ENCODE measurements around the gene TMEM151B.

The TMEM151B gene

DNA sequence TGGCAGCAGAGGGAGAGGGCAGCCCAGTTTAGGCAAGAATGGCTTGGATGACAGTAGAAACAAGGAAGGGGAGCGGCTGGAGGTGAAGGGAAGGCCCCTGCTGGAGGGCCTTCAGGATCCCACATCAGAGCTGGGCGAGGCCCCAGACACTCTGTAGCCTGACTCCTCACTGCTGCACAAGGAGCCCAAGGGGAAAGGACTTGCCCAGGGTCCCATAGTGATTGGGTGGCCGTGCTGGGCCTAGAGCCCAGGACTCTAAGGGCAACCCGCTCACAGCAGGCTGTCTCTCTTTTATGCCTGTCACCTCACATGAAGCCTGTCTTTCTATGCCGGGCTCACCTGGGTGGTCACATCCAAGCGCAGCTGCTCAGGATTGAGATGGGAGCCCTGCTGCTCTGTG lies 33.6 kb downstream of the TMEM151B start:
- Histone ChIP-seq H3K4me3 (ENCODE audit: low read depth, low read length) (no peak overlapping the region), H3K36me3 (peaks cover 96% of the 10 kb centered on the region), H3K27ac (0 out of 2 replicates have a peak overlapping the region, but pooled peaks have one; percentile 88), H3K9me3 (ENCODE audit: severe bottlenecking) (no peaks in the 10 kb centered on the region), H3K27me3 (ENCODE audit: insufficient read depth, low read depth, severe bottlenecking) (no peaks in the 10 kb centered on the region)
- TF ChIP-seq, protein P1, sequence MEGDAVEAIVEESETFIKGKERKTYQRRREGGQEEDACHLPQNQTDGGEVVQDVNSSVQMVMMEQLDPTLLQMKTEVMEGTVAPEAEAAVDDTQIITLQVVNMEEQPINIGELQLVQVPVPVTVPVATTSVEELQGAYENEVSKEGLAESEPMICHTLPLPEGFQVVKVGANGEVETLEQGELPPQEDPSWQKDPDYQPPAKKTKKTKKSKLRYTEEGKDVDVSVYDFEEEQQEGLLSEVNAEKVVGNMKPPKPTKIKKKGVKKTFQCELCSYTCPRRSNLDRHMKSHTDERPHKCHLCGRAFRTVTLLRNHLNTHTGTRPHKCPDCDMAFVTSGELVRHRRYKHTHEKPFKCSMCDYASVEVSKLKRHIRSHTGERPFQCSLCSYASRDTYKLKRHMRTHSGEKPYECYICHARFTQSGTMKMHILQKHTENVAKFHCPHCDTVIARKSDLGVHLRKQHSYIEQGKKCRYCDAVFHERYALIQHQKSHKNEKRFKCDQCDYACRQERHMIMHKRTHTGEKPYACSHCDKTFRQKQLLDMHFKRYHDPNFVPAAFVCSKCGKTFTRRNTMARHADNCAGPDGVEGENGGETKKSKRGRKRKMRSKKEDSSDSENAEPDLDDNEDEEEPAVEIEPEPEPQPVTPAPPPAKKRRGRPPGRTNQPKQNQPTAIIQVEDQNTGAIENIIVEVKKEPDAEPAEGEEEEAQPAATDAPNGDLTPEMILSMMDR (IDR thresholded peaks at IDR 0.05; ENCODE audit: low read depth, low read length): no peak
- no peak for DNase-seq

DNA sequence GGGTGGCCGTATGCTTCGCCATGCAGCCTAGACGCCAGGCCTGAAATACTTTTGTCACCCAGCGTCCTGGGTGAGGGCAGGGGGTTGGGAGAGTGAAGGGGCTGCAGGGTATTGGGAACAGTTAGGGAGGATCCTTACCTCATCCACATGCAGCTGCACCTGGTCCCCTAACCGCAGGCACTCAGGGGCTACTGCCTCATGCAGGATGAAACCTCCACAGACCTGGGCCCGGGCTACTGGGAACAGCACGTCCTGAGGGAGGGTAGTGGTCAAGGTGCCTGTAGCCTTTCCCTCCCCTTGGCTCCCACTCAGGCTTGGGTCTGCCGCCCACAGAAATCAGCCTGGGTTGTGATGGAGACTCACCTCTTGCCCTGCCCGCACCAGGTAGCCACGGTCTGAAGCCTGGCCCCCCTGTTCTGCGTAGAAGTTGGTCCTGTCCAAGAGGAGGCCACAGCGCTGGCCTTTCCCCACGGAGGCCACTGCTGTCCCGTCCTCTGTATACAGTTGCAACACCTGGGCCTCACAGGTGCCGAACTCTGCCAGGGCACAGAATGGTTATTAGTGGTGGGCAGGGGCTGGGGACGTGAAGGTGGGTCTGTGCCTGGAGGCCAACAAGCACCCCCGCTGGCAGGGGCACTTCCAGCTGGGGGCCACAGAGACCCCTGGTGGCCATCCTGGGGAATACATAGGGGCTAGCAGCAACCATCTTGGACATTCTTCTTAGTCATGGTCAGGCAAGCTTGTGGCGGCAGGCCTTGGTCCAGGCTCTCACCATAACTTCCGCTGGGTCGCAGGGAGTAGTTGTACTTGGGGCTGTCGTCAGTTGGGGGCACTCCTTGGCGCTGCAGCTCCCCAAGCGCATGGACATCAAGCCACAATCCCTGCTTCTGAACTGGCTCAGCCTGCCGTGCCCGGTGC lies 34.3 kb downstream of the TMEM151B start:
- DNase-seq: peak; percentile 78
- Histone ChIP-seq H3K4me3 (ENCODE audit: low read depth, low read length) (no peak overlapping the region), H3K27me3 (ENCODE audit: insufficient read depth, low read depth, severe bottlenecking) (no peaks in the 10 kb centered on the region), H3K27ac (peak overlapping the region; percentile 88), H3K9me3 (ENCODE audit: severe bottlenecking) (no peaks in the 10 kb centered on the region), H3K36me3 (peaks cover 96% of the 10 kb centered on the region)
- TF ChIP-seq, protein P1 (IDR thresholded peaks at IDR 0.05; ENCODE audit: low read depth, low read length): peak; percentile 98

DNA sequence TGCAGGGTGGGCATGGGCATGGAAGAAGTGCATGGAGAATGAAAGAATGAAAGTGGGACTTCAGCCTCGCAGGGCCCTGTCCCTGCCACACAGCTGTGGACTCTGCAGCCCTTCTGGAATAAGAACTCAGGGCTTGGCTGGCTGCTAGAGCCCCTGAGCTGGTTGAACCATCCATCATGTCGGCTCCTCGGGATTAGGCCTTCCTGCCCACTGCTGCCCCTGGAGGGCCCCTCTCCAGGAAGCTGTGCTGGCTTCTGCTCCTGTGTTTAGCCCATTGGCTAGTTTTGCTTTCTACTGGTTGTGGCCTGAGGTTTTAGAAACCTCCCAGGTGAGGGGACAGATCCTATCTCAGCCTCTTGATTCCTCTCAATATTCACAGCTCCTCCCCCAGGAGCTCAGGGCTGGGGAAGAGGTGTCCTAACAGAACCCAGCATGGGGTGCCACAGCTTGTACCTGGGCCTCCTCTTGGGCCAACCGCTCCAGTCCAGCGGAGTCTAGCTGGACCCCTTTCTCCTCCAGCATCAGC lies 35.0 kb downstream of the TMEM151B start:
- H3K36me3 ChIP-seq: peaks cover 99% of the 10 kb centered on the region
- TF ChIP-seq, protein P1 (IDR thresholded peaks at IDR 0.05; ENCODE audit: low read depth, low read length): peak; percentile 56

DNA sequence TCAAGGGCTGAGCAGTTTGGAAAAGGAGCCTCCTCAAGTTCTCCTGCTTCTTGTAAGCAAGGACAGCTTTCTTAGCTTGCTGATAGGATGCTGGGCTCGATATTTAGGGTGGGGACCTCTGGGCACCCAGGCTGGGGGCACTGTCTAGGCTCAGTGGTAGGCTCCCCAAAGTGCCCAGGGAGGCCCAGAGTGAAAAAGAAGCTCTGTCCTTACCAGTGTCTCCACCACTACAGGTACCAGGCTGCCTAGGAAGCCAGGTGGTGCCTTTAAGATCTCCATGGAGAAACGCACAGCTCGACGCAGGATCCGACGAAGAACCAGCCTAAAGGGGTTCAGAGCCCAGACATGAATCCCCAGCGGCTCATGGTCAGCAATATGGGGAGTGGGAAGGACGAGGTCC lies 36.5 kb downstream of the TMEM151B start:
- H3K9me3 ChIP-seq (ENCODE audit: severe bottlenecking): no peaks in the 10 kb centered on the region
- TF ChIP-seq, protein P1 (IDR thresholded peaks at IDR 0.05; ENCODE audit: low read depth, low read length): no peak
- peaks cover 100% of the 10 kb centered on the region for H3K36me3 ChIP-seq

More for the DNA sequence above, 35.0 kb downstream of the TMEM151B start:
- Histone ChIP-seq H3K27ac (peak overlapping the region; percentile 88), H3K27me3 (ENCODE audit: insufficient read depth, low read depth, severe bottlenecking) (no peaks in the 10 kb centered on the region), H3K4me3 (ENCODE audit: low read depth, low read length) (no peak overlapping the region), H3K9me3 (ENCODE audit: severe bottlenecking) (no peaks in the 10 kb centered on the region)
- peak; percentile 88 for DNase-seq

DNA sequence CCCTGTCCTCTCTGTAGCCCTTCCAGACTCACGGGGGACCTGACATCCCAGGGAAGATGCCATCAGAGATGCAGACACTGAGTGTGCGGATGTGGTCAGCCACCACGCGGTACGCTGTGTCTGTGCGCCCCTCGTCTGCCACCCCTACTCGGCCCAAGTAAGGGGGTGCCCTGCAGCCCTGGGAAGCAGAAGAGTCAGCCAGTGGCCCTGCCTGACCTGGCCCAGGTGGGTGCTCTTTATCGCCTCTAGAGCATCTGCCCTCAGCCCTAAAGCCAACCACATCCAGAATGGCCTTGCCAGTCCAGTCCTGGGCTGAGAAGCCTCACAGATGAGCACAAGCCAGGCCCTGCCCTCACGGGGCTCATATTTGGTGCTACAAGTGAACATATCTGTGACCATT lies 37.0 kb downstream of the TMEM151B start:
- Histone ChIP-seq H3K9me3 (ENCODE audit: severe bottlenecking) (no peaks in the 10 kb centered on the region), H3K4me3 (ENCODE audit: low read depth, low read length) (no peak overlapping the region), H3K27ac (peak overlapping the region; percentile 88), H3K27me3 (ENCODE audit: insufficient read depth, low read depth, severe bottlenecking) (no peaks in the 10 kb centered on the region), H3K36me3 (peaks cover 100% of the 10 kb centered on the region)
- TF ChIP-seq, protein P1 (IDR thresholded peaks at IDR 0.05; ENCODE audit: low read depth, low read length): no peak
- DNase-seq: no peak

More for the DNA sequence above, 36.5 kb downstream of the TMEM151B start:
- H3K4me3 ChIP-seq (ENCODE audit: low read depth, low read length): no peak overlapping the region
- no peaks in the 10 kb centered on the region for H3K27me3 ChIP-seq (ENCODE audit: insufficient read depth, low read depth, severe bottlenecking)
- peak overlapping the region; percentile 88 for H3K27ac ChIP-seq
- DNase-seq: no peak
